Superior temporal gyrus (tissue), 1 donor: Measurements from ENCODE around the gene MCUB.
"Not testable (repeated sequence)": the region's sequence is repeated elsewhere in the genome, so short reads cannot be mapped to it uniquely, and the experiment has no call there.

ENCODE experiments used
- DNase-seq: peaks from one replicate; pipeline ENCODE4 v3.0.0-alpha.2; 2016; ENCODE audit errors: extremely low spot score

MCUB gene

DNA sequence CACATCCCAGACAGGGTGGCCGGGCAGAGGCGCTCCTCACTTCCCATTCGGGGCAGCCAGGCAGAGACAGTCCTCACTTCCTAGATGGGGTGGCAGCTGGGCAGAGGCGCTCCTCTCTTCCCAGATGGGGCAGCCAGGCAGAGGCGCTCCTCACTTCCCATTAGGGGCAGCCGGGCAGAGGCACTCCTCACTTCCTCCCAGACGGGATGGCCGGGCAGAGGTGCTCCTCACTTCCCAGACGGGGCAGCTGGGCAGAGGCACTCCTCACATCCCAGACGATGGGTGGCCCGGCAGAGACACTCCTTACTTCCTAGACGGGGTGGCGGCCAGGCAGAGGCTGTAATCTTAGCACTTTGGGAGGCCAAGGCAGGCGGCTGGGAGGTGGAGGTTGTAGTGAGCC lies 118.9 kb downstream of the MCUB start:
- DNase-seq = not testable (repeated sequence)

- DNase-seq = no peak
Measured at GRCh38 chr4:109682875-109683274, 122.8 kb downstream of the MCUB start.

GRCh38 chr4:109683621-109684253 lies 123.7 kb downstream of the MCUB start:
- no peak for DNase-seq

DNA sequence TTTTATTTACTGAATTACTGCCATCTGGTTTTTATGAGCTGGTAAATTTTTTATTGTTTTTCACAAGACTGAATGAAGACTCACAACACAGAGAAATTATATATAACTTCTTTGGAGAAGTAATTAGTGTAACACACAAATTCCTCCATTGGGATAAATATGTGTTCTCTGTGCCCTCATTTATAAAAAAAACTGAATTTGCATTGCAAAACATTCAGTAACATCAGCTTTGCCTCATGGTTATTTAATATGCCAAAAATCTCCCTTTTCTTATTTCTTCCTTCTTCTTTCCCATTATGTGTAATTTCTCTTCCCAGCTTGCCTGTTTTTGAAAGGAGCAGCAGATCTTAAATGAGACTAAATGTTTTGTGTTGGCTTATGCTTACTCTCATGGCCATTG lies 124.7 kb downstream of the MCUB start:
- no peak for DNase-seq

- DNase-seq = no peak
Measured at GRCh38 chr4:109690690-109691410, 130.8 kb downstream of the MCUB start.

- no peak for DNase-seq
Measured at GRCh38 chr4:109691411-109691920, 131.4 kb downstream of the MCUB start.

DNA sequence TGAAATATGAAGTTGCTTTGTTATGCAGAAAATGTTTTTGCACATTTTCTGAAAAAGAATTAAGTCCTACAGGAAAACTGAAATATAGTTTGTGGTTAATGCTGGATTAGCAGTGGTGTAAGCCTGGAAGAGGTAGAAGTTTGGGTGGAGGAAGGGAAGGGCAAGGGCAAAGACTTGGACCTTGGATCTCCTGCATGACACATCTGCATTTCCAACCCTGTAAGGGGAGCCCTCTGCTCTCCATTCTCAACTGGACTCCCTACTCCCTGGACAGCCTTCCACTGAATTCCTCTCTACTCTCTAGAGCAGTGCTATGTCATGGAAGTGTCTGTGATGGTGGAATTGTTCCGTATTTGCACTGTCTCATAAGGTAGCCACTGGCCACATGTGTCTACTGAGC lies 138.6 kb downstream of the MCUB start:
- no peak for DNase-seq

GRCh38 chr4:109699553-109700225 lies 139.6 kb downstream of the MCUB start:
- no peak for DNase-seq

- DNase-seq = no peak
Measured at GRCh38 chr4:109701566-109702410, 141.7 kb downstream of the MCUB start.

DNA sequence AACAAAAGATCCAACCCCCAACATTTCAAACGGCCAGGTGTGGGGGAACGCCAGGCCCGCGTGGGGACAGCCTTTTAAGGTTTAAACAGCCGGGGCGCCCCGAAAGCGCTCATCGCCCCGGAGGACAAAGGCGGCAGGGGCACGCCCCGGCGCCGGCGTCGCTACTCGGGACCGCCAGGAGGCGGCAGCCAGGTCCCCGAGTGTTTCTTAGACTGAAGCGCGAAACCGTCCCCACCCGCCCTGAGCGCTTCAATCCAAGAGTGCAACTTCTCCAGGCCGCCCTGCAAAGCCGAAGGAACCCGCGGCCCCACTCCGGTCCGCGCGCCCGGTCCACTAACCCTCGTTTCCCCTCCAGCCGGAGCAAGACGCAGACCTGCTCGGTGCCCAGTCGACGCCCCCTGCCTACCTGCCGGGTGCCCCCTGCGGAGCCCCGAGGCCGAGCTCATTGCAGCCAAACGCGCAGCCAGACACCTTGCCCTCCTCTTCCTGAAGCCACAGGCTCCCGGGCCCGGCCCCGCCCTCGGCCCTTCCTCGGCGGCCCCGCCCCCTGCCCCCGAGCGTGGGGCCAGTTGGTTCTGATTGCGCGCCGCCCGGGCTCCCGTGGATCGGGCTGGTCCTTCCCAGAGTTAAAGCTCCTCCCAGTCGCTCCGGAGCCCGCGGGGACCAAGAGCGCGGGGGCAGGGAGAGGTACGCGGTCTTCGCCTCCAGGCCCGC lies 143.1 kb downstream of the MCUB start, which contains the start of gene CASP6:
CASP6 (minus strand) TSS at position 496 of the 714 bp plus-strand sequence; CDS start at position 446, 50 bp downstream.
- DNase-seq = peak; percentile 49

DNA sequence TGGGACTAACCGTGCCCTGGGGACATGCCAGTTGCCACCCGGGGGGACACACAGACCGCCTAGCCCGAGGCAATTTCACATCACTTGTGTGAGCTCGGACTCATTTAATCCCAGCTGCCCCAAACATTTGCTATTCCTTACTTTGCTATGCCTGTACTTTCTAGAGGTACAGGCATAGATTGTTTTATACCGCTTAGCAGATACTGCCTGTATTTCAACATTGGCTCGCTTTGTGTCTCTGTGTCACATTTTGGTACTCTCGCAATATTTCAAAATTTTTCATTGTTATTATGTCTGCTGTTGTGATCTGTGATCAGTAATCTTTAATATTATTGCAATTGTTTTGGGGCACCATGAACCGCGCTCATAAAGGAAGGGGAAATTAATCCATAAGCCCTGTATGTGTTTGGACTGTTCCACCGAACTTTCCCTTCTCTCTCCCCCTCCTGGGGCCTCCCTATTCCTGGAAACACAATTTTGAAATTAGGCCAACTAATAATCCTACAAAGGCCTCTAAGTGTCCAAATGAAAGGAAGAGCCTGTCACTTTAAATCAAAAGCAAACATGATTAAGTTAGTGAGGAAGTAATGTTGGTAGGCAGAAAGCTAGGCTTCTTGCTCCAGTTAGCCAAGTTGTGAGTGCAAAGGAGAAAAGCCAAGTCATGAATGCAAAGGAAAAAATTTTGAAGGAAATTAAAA lies 143.8 kb downstream of the MCUB start:
- DNase-seq = no peak

DNA sequence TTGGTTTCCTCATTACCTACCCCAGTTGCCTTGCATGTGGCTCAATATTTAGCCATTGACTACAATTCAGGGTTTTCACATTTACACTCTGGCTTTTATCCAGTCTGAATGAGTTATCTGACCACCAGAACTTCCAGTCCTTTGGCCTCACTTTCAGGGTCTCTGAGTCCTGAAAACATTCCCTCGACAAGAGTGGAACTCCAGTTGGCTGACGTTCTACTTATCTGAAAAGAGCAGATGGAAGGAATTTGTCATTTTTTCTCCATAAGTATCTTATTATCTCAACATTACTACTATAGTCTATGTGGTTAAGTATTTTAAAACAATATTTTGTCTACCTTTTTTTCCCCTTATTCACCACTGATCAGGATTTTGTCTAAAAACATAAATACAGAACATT lies 148.4 kb downstream of the MCUB start:
- no peak for DNase-seq

GRCh38 chr4:109708990-109709389 lies 148.9 kb downstream of the MCUB start:
- DNase-seq = no peak

GRCh38 chr4:109713500-109713899 lies 153.5 kb downstream of the MCUB start:
- no peak for DNase-seq

DNA sequence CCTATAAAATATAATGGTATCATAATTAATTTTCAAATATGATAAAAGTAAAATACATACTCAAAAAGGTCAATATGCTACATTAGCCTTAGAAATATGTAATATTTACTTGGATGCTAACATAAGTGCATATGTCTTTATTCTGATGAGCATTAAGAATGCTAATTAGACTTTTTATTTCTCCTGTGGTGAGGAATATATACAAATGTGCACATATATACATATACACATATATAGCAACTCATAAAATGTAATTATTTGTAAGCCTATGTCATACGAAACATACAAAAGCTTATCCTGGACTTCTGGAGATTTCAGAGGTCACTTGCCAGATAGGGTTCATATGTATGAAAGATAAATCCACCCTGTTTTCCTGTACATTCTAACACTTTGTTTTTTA lies 158.7 kb downstream of the MCUB start:
- no peak for DNase-seq

DNA sequence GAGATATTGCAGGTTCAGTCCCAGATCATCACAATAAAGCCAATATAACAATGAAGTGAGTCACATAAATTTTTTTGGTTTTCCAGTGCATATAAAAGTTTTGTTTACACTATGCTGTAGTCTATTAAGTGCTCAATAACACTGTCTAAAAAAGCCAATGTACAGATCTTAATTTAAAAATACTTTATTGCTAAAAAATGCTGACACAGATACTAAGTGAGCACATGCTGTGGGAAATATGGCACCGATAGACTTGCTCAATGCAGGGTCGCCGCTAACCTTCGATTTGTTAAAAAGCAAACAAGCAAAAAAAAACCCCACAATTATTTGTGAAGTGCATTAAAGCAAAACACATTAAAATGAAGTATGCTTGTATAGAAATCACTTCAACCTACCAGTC lies 159.6 kb downstream of the MCUB start:
- no peak for DNase-seq

- no peak for DNase-seq
Measured at GRCh38 chr4:109721033-109721432, 161.0 kb downstream of the MCUB start.

- DNase-seq = no peak
Measured at GRCh38 chr4:109722357-109722756, 162.3 kb downstream of the MCUB start.

GRCh38 chr4:109723110-109723509 lies 163.1 kb downstream of the MCUB start:
- DNase-seq = no peak

- DNase-seq = no peak
Measured at GRCh38 chr4:109728385-109728784, 168.3 kb downstream of the MCUB start.
